Measurements from ENCODE around the gene RIMOC1.

- TF ChIP-seq CTCF (IDR thresholded peaks at IDR 0.05) (no peak), POLR2A (IDR thresholded peaks at IDR 0.05; ENCODE audit: low read depth) (no peak), EP300 (IDR thresholded peaks at IDR 0.05) (no peak)
Measured at GRCh38 chr5:41893074-41893851, 10.9 kb upstream of the RIMOC1 start.

Measured in esophagus muscularis mucosa (tissue), 4 donors.